ENCODE results near the gene POLR3F. TPM values are rescaled to one million over a fixed set of nuclear protein-coding genes. Genes with fewer than 3 reads are reported as not detected.
"Not testable (repeated sequence)": the region's sequence is repeated elsewhere in the genome, so short reads cannot be mapped to it uniquely, and the experiment has no call there.

Gene POLR3F
- total and polyA plus RNA-seq, 7 donors = 5.1 to 11.8 (median 9.7) TPM

DNA sequence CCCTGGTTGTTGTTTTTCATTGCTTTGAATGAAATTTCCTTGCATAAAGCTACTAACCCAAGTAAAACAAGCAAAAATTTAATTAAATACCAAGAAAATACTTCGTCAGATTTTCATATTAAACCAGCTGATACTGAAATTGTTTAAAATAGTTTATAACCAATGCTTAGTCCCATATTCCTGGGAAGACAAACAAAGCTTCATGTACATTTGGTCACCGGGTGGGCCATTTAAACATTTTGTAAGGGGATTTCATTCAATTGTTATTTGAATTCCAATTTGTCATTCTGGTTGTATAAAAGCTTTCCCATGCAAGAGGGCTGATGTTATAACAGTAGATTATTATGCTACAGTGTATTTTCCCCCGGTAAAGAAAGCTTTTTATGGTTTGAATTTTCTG is 30.4 kb downstream of the POLR3F start:
- 94 to 95% methylated on average over 3 of the region's 3 CpGs for WGBS, 2 donors
- intact Hi-C loops (cut with DNase I) = no loop called here
- H3K27me3 ChIP-seq = no peaks in the 10 kb centered on the region
- H3K36me3 ChIP-seq = peaks cover 0 to 11% (median 5%) of the 10 kb centered on the region in 4 donors
- H3K9me3 ChIP-seq = no peaks in the 10 kb centered on the region
- H3K4me1 ChIP-seq = peaks cover 0 to 15% (median 14%) of the 10 kb centered on the region in 4 donors
- peak overlapping the region in 1 of 4 donors; percentile 70 for H3K4me3 ChIP-seq
- TF ChIP-seq POLR2A (IDR thresholded peaks at IDR 0.05) (no peak), POLR2AphosphoS5 (IDR thresholded peaks at IDR 0.05) (no peak), EP300 (IDR thresholded peaks at IDR 0.05) (no peak)
- TF ChIP-seq, protein P1, sequence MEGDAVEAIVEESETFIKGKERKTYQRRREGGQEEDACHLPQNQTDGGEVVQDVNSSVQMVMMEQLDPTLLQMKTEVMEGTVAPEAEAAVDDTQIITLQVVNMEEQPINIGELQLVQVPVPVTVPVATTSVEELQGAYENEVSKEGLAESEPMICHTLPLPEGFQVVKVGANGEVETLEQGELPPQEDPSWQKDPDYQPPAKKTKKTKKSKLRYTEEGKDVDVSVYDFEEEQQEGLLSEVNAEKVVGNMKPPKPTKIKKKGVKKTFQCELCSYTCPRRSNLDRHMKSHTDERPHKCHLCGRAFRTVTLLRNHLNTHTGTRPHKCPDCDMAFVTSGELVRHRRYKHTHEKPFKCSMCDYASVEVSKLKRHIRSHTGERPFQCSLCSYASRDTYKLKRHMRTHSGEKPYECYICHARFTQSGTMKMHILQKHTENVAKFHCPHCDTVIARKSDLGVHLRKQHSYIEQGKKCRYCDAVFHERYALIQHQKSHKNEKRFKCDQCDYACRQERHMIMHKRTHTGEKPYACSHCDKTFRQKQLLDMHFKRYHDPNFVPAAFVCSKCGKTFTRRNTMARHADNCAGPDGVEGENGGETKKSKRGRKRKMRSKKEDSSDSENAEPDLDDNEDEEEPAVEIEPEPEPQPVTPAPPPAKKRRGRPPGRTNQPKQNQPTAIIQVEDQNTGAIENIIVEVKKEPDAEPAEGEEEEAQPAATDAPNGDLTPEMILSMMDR (IDR thresholded peaks at IDR 0.05) = no peak
- DNase-seq = no peak
- H3K27ac ChIP-seq = peak overlapping the region; percentile 66 to 77 (median 74)

- DNase-seq; H3K4me3 ChIP-seq; H3K36me3 ChIP-seq; H3K9me3 ChIP-seq; H3K27ac ChIP-seq; H3K4me1 ChIP-seq; intact Hi-C loops (cut with DNase I): not testable (repeated sequence)
- WGBS, 2 donors = 68 to 84% methylated on average over 1 of the region's 1 CpG
- peaks cover 0 to 17% (median 0%) of the 10 kb centered on the region in 3 donors for H3K27me3 ChIP-seq
Observed at GRCh38 chr20:18501672-18502071, 34.5 kb downstream of the POLR3F start.

GRCh38 chr20:18504479-18505060 is 37.4 kb downstream of the POLR3F start:
- peak; percentile 69 for DNase-seq
- H3K4me1 ChIP-seq = peaks cover 0 to 18% (median 16%) of the 10 kb centered on the region in 4 donors
- H3K27ac ChIP-seq = no peak overlapping the region
- intact Hi-C loops (cut with DNase I) = loop anchor here (5.0 kb wide), 2 partner anchors 37 to 217 kb away; partner anchors contain the start of genes DZANK1, POLR3F and ZNF133
- no peaks in the 10 kb centered on the region for H3K9me3 ChIP-seq
- peaks cover 0 to 17% (median 0%) of the 10 kb centered on the region in 3 donors for H3K27me3 ChIP-seq
- 78 to 81% methylated on average over 31 of the region's 31 CpGs for WGBS, 2 donors
- no peaks in the 10 kb centered on the region for H3K36me3 ChIP-seq
- TF ChIP-seq EP300 (IDR thresholded peaks at IDR 0.05) = no peak
- TF ChIP-seq, protein P1 (IDR thresholded peaks at IDR 0.05) = no peak
- TF ChIP-seq POLR2AphosphoS5 (IDR thresholded peaks at IDR 0.05) = peak in 1 of 4 donors; percentile 8
- H3K4me3 ChIP-seq = peak overlapping the region in 1 of 4 donors; percentile 7

DNA sequence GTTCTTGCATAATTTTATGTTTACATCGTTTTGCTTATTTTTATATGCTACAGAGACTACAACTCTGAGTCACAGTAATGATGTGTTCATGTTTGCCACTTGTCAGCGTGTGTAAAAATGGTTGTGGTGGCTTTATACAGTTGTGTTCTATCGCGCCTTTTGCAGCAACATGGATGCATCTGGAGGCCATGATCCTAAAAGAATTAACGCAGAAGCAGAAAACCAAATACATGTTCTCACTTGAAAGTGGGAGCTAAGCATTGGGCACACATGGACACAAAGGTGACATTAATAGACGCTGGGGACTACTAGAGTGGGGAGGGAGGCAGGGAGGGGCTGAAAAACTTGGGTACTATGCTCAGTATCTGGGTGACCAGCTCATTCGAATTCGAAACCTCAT is 39.6 kb downstream of the POLR3F start:
- peak overlapping the region; percentile 90 to 95 (median 92) for H3K27ac ChIP-seq
- H3K9me3 ChIP-seq = no peaks in the 10 kb centered on the region
- peaks cover 0 to 18% (median 2%) of the 10 kb centered on the region in 4 donors for H3K36me3 ChIP-seq
- peaks cover 0 to 18% (median 16%) of the 10 kb centered on the region in 4 donors for H3K4me1 ChIP-seq
- peak overlapping the region; percentile 54 to 88 (median 76) for H3K4me3 ChIP-seq
- no peak for DNase-seq
- TF ChIP-seq EP300 (IDR thresholded peaks at IDR 0.05) = no peak
- TF ChIP-seq POLR2AphosphoS5 (IDR thresholded peaks at IDR 0.05) = no peak
- no peak for TF ChIP-seq POLR2A (IDR thresholded peaks at IDR 0.05)
- WGBS, 2 donors = 55 to 70% methylated on average over 8 of the region's 8 CpGs
- peaks cover 0 to 17% (median 0%) of the 10 kb centered on the region in 3 donors for H3K27me3 ChIP-seq
- intact Hi-C loops (cut with DNase I) = loop anchor here (2.0 to 5.0 kb wide), 3 partner anchors 39 to 219 kb away; partner anchors contain the start of genes DZANK1, POLR3F, SMIM26 and ZNF133

DNA sequence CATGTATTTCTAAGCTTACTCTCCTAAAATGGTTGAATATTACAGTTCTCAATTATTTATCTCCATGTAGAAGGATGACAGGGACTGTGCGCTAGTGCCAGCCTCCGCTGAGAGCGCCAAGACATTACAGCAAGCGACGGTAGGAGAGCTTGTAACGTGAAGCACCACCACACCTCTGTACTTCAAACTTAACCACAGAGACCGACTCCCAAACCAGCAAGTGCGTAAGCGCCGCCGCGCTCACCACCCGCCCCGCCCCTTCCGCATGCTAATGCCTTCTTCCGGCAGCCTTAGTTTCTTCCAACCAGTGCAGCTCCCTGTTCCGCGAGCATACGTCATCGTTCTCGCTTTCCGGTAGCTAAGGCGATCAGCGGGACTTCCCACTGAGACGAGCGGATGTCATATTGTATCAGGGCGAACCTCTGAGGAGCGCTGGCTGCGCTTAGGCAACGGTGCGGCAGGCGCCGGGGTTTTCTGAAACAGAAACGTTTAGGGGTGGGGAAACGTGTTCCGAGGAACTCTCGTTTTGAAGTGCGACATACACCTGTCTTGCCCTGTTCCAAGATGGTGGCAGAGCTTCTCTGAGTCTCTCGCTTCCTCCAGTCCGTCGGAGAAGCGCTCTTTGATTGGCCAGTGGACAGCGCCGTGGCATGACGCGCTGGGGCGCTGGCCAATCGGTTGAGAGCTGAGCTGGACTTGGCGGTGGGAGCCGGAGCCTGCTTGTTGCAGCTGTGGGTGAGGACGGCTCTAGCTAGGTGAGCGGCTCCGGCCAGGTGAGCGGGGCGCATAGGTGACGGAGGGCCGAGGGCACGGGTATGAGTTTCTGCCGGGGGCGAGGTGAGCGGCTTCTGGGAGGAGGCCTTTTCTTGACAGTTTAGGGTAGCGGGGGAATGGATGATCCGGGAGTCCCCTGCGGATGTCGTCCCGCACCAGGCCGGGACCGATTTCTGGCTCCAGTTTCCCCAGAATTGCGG is 40.3 kb downstream of the POLR3F start, which contains the start of gene SEC23B:
Gene SEC23B, plus strand, starts transcription at position 723 of the 974 bp plus-strand sequence. CDS start 2,896 bp downstream, outside the sequence.
- intact Hi-C loops (cut with DNase I) = loop anchor here (2.0 to 5.0 kb wide), 3 partner anchors 40 to 220 kb away; partner anchors contain the start of genes DZANK1, POLR3F, SMIM26 and ZNF133
- 0 to 1% methylated on average over 68 to 69 of the region's 69 CpGs for WGBS, 2 donors
- H3K9me3 ChIP-seq = no peaks in the 10 kb centered on the region
- peaks cover 0 to 18% (median 16%) of the 10 kb centered on the region in 4 donors for H3K4me1 ChIP-seq
- H3K4me3 ChIP-seq = peak within 1 kb of the TSS; percentile 54 to 88 (median 76)
- DNase-seq = peak; percentile 99
- TF ChIP-seq, protein P1 (IDR thresholded peaks at IDR 0.05) = no peak
- TF ChIP-seq EP300 (IDR thresholded peaks at IDR 0.05) = peak in 1 of 4 donors; percentile 37
- TF ChIP-seq POLR2AphosphoS5 (IDR thresholded peaks at IDR 0.05) = peak; percentile 93 to 95 (median 94)
- TF ChIP-seq POLR2A (IDR thresholded peaks at IDR 0.05) = peak; percentile 86 to 89
- H3K27ac ChIP-seq = peak within 1 kb of the TSS; percentile 90 to 95 (median 92)
- peaks cover 0 to 23% (median 2%) of the 10 kb centered on the region in 4 donors for H3K36me3 ChIP-seq
- H3K27me3 ChIP-seq = peaks cover 0 to 17% (median 0%) of the 10 kb centered on the region in 3 donors
